BJ (cell line): ENCODE data around the gene SH2D1B. TPM values are rescaled to one million over a fixed set of nuclear protein-coding genes. Genes with fewer than 3 reads are reported as not detected.
"Not testable (repeated sequence)": the region's sequence is repeated elsewhere in the genome, so short reads cannot be mapped to it uniquely, and the experiment has no call there.

ENCODE experiments used
- CTCF ChIA-PET: fragments of 350-600 bp; formaldehyde crosslinking; extraction: SDS; loops from one replicate; lab custom pipeline; 2021; ENCODE audit warnings: antibody characterized with exemption, inconsistent platforms; lab: Yijun Ruan, JAX
- POLR2A ChIA-PET: fragments of 300-600 bp; sonication (Branson Sonifier 250); formaldehyde crosslinking; extraction: SDS; loops from one replicate; lab custom pipeline; 2021; ENCODE audit warnings: antibody characterized with exemption; lab: Charles Lee
- DNase-seq: peaks from one replicate; pipeline ENCODE4 v3.0.0-alpha.2; 2011; ENCODE audit warnings: low read depth
- H3K27me3 ChIP-seq: 2 replicates; pipeline ENCODE4 v1.6.0; 2011; ENCODE audit warnings: low read length; ENCODE audit not compliant: control insufficient read depth, insufficient read depth
- H3K36me3 ChIP-seq: 2 replicates; pipeline ENCODE4 v1.5.1; 2011; ENCODE audit warnings: low read length; ENCODE audit not compliant: control insufficient read depth, insufficient read depth
- H3K4me3 ChIP-seq: 2 replicates; pipeline ENCODE4 v1.5.1; 2011; ENCODE audit warnings: low read depth, mild to moderate bottlenecking, control low read depth, low read length
- polyA plus RNA-seq: library from polyadenylated mRNA; depleted of rRNA; stranded (reverse); fragments of >200 nt; gene quantifications from 2 replicates; pipeline ENCODE4 v1.2.3, GENCODE V29; 2011
- TF ChIP-seq, protein P1 (sequence below): IDR thresholded peaks from 2 replicates; pipeline ENCODE4 v1.5.1; 2011; ENCODE audit warnings: low read depth, mild to moderate bottlenecking, control low read depth, inconsistent platforms, low read length, moderate library complexity; ENCODE audit not compliant: insufficient read depth

Gene SH2D1B
- polyA plus RNA-seq, 1 experiment = not detected

GRCh38 chr1:162353702-162354101 is 58.2 kb downstream of the SH2D1B start:
- POLR2A ChIA-PET = no interaction called here
- no peak overlapping the region for H3K4me3 ChIP-seq
- CTCF ChIA-PET = interaction anchor here (0.7 kb wide), 1 partner anchor 35 kb away, joined by 3 read pairs; no protein-coding TSS in a partner anchor
- H3K27me3 ChIP-seq = no peaks in the 10 kb centered on the region
- TF ChIP-seq, protein P1, sequence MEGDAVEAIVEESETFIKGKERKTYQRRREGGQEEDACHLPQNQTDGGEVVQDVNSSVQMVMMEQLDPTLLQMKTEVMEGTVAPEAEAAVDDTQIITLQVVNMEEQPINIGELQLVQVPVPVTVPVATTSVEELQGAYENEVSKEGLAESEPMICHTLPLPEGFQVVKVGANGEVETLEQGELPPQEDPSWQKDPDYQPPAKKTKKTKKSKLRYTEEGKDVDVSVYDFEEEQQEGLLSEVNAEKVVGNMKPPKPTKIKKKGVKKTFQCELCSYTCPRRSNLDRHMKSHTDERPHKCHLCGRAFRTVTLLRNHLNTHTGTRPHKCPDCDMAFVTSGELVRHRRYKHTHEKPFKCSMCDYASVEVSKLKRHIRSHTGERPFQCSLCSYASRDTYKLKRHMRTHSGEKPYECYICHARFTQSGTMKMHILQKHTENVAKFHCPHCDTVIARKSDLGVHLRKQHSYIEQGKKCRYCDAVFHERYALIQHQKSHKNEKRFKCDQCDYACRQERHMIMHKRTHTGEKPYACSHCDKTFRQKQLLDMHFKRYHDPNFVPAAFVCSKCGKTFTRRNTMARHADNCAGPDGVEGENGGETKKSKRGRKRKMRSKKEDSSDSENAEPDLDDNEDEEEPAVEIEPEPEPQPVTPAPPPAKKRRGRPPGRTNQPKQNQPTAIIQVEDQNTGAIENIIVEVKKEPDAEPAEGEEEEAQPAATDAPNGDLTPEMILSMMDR = no peak
- no peak for DNase-seq
- H3K36me3 ChIP-seq = no peaks in the 10 kb centered on the region

GRCh38 chr1:162353078-162353477 is 58.9 kb downstream of the SH2D1B start:
- Histone ChIP-seq H3K36me3 (no peaks in the 10 kb centered on the region), H3K4me3 (no peak overlapping the region), H3K27me3 (no peaks in the 10 kb centered on the region)
- DNase-seq = no peak
- ChIA-PET POLR2A (no interaction called here), CTCF (no interaction called here)
- TF ChIP-seq, protein P1 = no peak

DNA sequence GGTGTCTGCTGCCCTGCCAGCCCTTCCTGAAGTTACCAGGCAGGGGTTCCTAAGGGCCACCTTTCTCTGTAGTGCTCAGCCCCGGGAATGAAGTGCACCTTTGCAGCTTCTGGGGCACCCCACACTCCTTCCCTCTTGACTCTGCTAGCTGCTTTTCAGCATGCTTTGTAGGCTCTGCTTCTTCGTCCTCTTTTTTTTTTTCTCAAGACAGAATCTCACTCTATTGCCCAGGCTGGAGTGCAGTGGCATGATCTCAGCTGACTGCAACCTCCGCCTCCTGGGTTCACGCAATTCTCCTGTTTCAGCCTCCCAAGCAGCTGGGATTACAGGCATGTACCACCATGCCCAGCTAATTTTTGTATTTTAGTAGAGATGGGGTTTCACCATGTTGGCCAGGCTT is 60.1 kb downstream of the SH2D1B start:
- DNase-seq, H3K27me3 ChIP-seq, CTCF ChIA-PET, H3K36me3 ChIP-seq, H3K4me3 ChIP-seq, POLR2A ChIA-PET: not testable (repeated sequence)

GRCh38 chr1:162351246-162351842 is 60.6 kb downstream of the SH2D1B start:
- no peak overlapping the region for H3K4me3 ChIP-seq
- ChIA-PET CTCF (interaction anchor here (1.1 kb wide), 1 partner anchor 41 kb away, joined by 3 read pairs; no protein-coding TSS in a partner anchor), POLR2A (no interaction called here)
- H3K36me3 ChIP-seq = no peaks in the 10 kb centered on the region
- TF ChIP-seq, protein P1 = no peak
- DNase-seq = no peak
- H3K27me3 ChIP-seq = no peaks in the 10 kb centered on the region

DNA sequence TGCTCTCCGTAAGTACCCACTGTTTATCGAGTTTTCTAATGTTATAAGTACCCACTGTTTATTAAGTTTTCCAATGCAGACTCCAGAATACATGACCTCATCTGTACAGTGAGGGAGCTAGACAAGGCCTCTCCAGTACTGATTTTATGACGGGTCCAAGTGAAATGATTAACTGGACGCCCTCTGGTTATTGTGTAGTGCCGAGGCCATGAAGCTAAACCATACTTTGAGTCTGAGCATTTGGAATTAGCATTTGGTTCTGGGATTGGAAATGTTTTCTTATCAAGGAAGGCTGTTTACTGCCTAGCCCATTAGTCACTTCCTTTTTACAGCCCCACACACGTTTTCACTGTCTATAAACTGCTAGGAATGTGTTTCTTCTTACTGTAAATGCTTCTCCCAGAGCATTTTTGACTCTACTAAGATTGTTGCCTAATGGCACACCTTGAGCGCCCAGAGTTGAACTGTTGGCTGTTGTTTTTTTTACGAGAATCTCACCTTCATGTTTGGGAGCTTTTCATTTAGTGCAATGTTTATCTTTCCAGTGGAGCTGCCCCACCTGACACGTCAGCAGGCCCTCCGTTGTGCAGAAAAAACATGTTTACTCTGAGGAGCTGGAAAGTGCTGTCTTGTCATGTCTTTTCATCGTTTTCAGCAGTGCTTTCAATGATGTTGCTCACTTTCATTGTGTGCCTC is 62.2 kb downstream of the SH2D1B start:
- no peak overlapping the region for H3K4me3 ChIP-seq
- no peaks in the 10 kb centered on the region for H3K36me3 ChIP-seq
- POLR2A ChIA-PET = no interaction called here
- peak; percentile 86 for DNase-seq
- CTCF ChIA-PET = interaction anchor here (0.7 to 1.2 kb wide), 5 partner anchors 8 to 294 kb away, joined by 3 to 4 read pairs (median 3); no protein-coding TSS in a partner anchor
- H3K27me3 ChIP-seq = no peaks in the 10 kb centered on the region
- TF ChIP-seq, protein P1 = no peak
